ENCODE measurements around the gene PCCB.

DNA sequence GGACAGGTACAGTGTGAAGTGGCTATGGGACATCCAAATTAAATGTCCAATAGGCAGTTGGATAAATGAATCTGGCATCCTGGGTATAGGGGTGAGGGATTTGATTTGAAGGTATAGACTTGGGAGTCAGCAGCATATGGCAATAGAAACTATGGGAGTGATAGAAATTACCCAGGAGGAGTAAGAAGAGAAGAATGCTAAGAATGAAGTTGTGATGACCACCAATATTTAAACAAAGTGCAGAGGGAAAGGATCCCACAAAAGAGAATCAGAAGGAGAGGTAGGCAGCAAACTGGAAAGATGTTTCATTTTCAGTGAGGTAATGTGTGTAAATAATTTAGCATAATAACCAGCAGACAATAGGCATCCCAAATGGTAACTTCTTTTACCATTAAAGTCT, 40.2 kb upstream of the PCCB start:
- TF ChIP-seq, protein P1, sequence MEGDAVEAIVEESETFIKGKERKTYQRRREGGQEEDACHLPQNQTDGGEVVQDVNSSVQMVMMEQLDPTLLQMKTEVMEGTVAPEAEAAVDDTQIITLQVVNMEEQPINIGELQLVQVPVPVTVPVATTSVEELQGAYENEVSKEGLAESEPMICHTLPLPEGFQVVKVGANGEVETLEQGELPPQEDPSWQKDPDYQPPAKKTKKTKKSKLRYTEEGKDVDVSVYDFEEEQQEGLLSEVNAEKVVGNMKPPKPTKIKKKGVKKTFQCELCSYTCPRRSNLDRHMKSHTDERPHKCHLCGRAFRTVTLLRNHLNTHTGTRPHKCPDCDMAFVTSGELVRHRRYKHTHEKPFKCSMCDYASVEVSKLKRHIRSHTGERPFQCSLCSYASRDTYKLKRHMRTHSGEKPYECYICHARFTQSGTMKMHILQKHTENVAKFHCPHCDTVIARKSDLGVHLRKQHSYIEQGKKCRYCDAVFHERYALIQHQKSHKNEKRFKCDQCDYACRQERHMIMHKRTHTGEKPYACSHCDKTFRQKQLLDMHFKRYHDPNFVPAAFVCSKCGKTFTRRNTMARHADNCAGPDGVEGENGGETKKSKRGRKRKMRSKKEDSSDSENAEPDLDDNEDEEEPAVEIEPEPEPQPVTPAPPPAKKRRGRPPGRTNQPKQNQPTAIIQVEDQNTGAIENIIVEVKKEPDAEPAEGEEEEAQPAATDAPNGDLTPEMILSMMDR (conservative IDR thresholded peaks at IDR 0.05) = no peak
- no peak for TF ChIP-seq ZFX (IDR thresholded peaks at IDR 0.05)
